Suprapubic skin (tissue), 4 donors: ENCODE data around the gene OASL. TPM values are rescaled to one million over a fixed set of nuclear protein-coding genes. Genes with fewer than 3 reads are reported as not detected.

Experiments
- DNase-seq, 2 donors: peaks; one replicate each; pipeline ENCODE4 v3.0.0-alpha.2; 2019; ENCODE audit warnings: low spot score in 2 of 2
- H3K27ac ChIP-seq: fragments of 200-600 bp; sonication (generic); one replicate; pipeline ENCODE4 v1.5.1; 2019
- H3K27me3 ChIP-seq: fragments of 200-600 bp; sonication (generic); one replicate; pipeline ENCODE4 v1.5.1; 2019
- H3K36me3 ChIP-seq: fragments of 200-600 bp; sonication (generic); one replicate; pipeline ENCODE4 v1.5.1; 2019
- H3K4me1 ChIP-seq: fragments of 200-600 bp; sonication (generic); one replicate; pipeline ENCODE4 v1.5.1; 2019
- H3K4me3 ChIP-seq: fragments of 200-600 bp; sonication (generic); one replicate; pipeline ENCODE4 v1.5.1; 2019; ENCODE audit warnings: mild to moderate bottlenecking
- H3K9me3 ChIP-seq: fragments of 200-600 bp; sonication (generic); one replicate; pipeline ENCODE4 v1.5.1; 2019
- EP300 ChIP-seq: sonication (generic); formaldehyde crosslinking; IDR thresholded peaks from one replicate; pipeline ENCODE4 v1.6.1; 2017; ENCODE audit warnings: antibody characterized with exemption
- POLR2A ChIP-seq, 2 donors: fragments of 450-650 bp; IDR thresholded peaks; one replicate each; pipeline ENCODE4 v1.6.1; 2017; ENCODE audit warnings: antibody characterized with exemption in 2 of 2, mild to moderate bottlenecking in 2 of 2, moderate library complexity in 2 of 2
- POLR2AphosphoS5 ChIP-seq, 3 donors: sonication (generic); formaldehyde crosslinking; IDR thresholded peaks; one replicate each; pipeline ENCODE4 v1.6.1; 2017; ENCODE audit warnings: antibody characterized with exemption in 3 of 3
- WGBS: methylation state at CpG from one replicate; pipeline ENCODE4 v1.1.5; 2018; 5-methylcytosine and 5-hydroxymethylcytosine counted together
- total RNA-seq, 4 donors: library from RNA; depleted of rRNA; stranded (reverse); fragments of >200 nt; gene quantifications; one replicate each; pipeline ENCODE4 v1.1.0, GENCODE V29; 2016
- TF ChIP-seq, protein P1 (sequence below), 2 donors: fragments of 200-600 bp in 1 of 2; fragments of 450-650 bp in 1 of 2; sonication (generic) in 1 of 2; IDR thresholded peaks; one replicate each; pipeline ENCODE4 v1.5.1; 2016 to 2019; ENCODE audit warnings: antibody characterized with exemption in 2 of 2, mild to moderate bottlenecking in 1 of 2, moderate library complexity in 1 of 2

The OASL gene
- total RNA-seq, 4 donors from 2014 or later = 0.53 to 0.91 (median 0.64) TPM; not detected in 1

DNA sequence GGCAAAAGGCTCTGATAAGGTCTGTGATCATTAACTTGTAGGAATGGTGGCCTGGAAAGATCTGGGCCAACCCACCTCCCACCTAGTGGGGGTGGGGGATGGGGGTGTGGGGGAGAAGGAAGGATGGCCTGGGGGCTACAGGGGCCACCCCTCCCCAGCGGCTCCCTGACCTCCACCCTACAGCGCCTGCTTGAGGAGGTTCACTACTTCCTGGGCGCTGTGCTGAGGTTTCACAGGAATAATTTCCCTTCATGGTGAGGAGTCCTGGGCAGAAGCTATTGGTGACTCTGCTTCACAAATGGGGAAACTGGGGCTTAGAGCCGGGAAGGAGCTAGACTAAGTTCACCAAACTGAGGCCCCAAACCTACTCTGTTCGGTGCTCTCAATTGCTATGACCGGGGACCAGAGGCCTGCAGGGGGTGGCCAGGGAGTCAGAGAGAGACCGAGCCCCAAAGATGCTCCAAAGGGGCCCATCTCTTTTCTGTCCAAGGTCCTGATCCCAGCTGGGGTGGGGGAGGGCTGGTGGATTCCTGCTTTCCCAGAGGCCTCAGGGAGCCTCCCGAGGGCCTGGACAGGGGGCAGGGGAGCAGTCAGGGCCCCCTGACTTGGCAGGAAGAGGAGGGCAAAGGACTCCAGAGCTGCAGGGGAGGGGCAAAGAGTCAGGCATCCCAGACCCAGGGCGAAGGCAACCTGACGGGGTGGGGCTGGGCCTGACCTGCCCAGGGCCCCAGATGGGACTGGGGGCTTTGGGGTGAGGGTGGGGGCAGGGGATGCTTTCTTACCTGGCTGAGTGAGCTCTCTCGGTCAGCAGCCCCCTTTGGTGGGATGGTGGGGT, 59.0 kb downstream of the OASL start:
- Histone ChIP-seq H3K27me3 (no peaks in the 10 kb centered on the region), H3K9me3 (no peaks in the 10 kb centered on the region), H3K4me1 (no peaks in the 10 kb centered on the region), H3K36me3 (no peaks in the 10 kb centered on the region), H3K4me3 (no peak overlapping the region), H3K27ac (no peak overlapping the region)
- no peak for DNase-seq
- WGBS = 59% methylated on average over 10 of the region's 11 CpGs
- TF ChIP-seq, protein P1, sequence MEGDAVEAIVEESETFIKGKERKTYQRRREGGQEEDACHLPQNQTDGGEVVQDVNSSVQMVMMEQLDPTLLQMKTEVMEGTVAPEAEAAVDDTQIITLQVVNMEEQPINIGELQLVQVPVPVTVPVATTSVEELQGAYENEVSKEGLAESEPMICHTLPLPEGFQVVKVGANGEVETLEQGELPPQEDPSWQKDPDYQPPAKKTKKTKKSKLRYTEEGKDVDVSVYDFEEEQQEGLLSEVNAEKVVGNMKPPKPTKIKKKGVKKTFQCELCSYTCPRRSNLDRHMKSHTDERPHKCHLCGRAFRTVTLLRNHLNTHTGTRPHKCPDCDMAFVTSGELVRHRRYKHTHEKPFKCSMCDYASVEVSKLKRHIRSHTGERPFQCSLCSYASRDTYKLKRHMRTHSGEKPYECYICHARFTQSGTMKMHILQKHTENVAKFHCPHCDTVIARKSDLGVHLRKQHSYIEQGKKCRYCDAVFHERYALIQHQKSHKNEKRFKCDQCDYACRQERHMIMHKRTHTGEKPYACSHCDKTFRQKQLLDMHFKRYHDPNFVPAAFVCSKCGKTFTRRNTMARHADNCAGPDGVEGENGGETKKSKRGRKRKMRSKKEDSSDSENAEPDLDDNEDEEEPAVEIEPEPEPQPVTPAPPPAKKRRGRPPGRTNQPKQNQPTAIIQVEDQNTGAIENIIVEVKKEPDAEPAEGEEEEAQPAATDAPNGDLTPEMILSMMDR (IDR thresholded peaks at IDR 0.05) = no peak
- TF ChIP-seq EP300 = no peak
- no peak for TF ChIP-seq POLR2AphosphoS5 (IDR thresholded peaks at IDR 0.05)
- TF ChIP-seq POLR2A (IDR thresholded peaks at IDR 0.05) = no peak

DNA sequence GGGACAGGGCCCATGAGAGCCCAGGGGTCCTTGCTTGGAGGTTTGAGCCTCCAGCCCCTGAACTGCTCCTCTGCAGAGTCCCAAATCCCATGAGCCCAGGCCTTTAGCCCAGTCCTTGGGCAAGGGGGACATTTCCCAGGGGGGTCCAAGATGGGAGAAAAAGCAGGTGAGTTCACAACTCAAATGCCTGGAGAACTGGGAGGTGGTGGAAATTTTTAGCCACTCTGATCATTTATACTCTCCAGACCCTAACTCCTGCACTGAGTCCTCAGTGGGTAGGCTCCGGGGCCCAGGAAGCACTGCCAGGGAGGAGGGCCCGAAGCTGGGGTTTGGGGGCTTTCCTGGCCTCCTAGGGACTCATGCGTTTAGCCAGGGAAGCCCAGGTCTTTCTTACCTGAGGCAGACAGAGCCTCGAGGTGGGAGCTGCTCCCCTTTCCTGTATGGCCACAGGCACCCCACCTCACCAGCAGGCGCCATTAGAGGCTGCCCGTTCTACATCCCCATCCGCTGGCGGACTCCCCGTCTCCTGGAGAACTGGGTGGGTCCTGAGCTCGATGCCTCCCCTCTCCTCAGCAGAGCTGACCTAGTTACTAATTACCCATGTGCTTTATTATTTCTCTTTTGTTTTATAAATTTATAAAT, 59.7 kb downstream of the OASL start:
- WGBS = 79% methylated on average over 10 of the region's 10 CpGs

GRCh38 chr12:120978296-120979219, 60.5 kb downstream of the OASL start, which contains the start of gene HNF1A:
Gene HNF1A, plus strand, starts transcription at chr12:120978543. Its CDS starts 226 bp downstream, at chr12:120978769.
- DNase-seq = no peak
- no peak within 1 kb of the TSS for H3K27ac ChIP-seq
- WGBS = 96% methylated on average over 23 of the region's 40 CpGs

More for the DNA sequence above, 59.7 kb downstream of the OASL start:
- TF ChIP-seq EP300 (no peak), POLR2A (IDR thresholded peaks at IDR 0.05) (no peak), POLR2AphosphoS5 (IDR thresholded peaks at IDR 0.05) (no peak)
- TF ChIP-seq, protein P1 (IDR thresholded peaks at IDR 0.05) = no peak
- H3K27ac ChIP-seq = no peak overlapping the region
- no peak for DNase-seq
- no peak overlapping the region for H3K4me3 ChIP-seq
- no peaks in the 10 kb centered on the region for H3K9me3 ChIP-seq
- no peaks in the 10 kb centered on the region for H3K36me3 ChIP-seq
- H3K27me3 ChIP-seq = no peaks in the 10 kb centered on the region
- no peaks in the 10 kb centered on the region for H3K4me1 ChIP-seq

DNA sequence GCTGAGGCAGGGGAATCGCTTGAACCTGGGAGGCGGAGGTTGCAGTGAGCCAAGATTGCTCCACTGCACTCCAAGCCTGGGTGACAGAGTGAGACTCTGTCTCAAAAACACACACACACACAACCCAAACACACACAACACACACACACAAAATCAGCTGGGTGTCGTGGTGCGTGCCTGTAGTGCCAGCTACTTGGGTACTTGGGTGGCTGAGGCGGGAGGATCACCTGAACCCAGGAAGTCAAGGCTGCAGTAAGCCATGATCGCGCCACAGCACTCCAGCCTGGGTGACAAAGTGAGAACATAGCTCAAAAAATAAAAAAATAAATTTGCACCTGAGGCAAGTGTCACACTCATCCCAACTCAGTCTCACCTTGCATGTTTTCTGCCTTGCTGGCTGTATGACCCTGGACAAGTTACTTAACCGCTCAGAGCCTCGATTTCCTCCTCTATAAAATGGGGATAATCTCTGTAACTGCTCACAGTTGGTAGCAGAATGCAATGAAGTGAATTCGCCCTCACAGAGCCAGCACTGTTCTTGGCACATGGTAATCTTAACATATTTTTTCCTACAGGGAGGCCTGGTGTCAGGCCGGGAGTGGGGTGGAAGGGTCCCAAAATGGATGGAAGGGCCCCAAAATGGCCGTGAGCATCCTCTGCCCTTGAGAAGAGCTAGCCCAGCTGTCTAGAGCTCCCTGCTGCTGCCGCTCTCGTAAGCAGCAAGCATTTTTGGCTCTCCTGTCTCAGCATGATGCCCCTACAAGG, 61.3 kb downstream of the OASL start:
- 92% methylated on average over 14 of the region's 14 CpGs for WGBS
- no peak overlapping the region for H3K27ac ChIP-seq
- no peak for DNase-seq
- no peaks in the 10 kb centered on the region for H3K27me3 ChIP-seq
- TF ChIP-seq, protein P1 (IDR thresholded peaks at IDR 0.05) = no peak
- TF ChIP-seq POLR2A (IDR thresholded peaks at IDR 0.05) (no peak), EP300 (no peak), POLR2AphosphoS5 (IDR thresholded peaks at IDR 0.05) (no peak)
- no peaks in the 10 kb centered on the region for H3K4me1 ChIP-seq
- H3K4me3 ChIP-seq = no peak overlapping the region
- H3K9me3 ChIP-seq = no peaks in the 10 kb centered on the region
- H3K36me3 ChIP-seq = no peaks in the 10 kb centered on the region

More at GRCh38 chr12:120978296-120979219, 60.5 kb downstream of the OASL start, which contains the start of gene HNF1A:
- no peaks in the 10 kb centered on the region for H3K27me3 ChIP-seq
- H3K4me3 ChIP-seq = no peak within 1 kb of the TSS
- no peaks in the 10 kb centered on the region for H3K9me3 ChIP-seq
- no peak for TF ChIP-seq EP300
- TF ChIP-seq, protein P1 (IDR thresholded peaks at IDR 0.05) = no peak
- TF ChIP-seq POLR2A (IDR thresholded peaks at IDR 0.05) = no peak
- TF ChIP-seq POLR2AphosphoS5 (IDR thresholded peaks at IDR 0.05) = no peak
- H3K4me1 ChIP-seq = no peaks in the 10 kb centered on the region
- no peaks in the 10 kb centered on the region for H3K36me3 ChIP-seq
